ENCODE data around the gene OPTN. TPM values are rescaled to one million over a fixed set of nuclear protein-coding genes. Genes with fewer than 3 reads are reported as not detected.
A peak's percentile ranks its signal among the peaks of the same experiment; 100 is the strongest.

Gene OPTN
- total and polyA plus RNA-seq, 11 donors: 88.2 to 191 (median 128) TPM

DNA sequence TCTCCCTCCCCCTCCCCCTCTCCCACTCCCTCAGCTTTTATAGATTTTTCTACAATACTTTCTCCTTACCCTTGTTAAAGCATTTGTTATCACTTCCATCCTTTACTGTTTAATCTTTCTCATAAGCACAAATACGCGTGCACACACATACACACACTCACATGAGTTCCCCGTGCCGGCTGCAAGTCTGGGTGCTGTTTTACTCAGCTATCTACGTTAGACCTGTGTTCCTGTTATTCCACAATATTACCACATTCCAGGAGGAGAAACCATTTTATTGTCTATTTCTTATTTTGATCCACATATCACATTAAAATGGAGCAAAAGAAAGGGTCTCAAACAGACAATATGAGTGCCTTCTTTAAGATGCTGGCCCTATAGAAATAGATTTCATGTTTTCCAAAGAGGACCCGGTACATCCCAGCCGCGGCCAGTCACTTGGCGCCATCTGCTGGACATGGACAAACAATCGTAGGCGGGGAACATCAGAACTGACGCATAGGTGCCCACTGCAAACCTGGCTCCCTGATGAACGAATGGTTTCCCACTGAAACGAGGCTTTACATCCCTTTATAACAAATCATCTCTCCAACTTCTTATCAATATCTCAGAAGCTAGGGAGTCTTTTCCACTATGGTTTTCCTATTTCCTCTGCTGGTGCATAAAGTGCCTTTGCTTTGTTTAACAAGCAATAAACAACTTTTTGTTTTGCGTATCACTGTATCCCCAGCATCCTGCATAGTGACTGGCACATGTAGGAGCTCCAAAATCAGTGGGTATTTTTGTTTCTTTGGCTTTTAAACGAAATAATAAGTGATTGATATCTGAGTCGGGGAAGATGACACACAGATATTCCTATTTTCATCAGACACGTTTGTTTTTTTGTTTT is 25.2 kb upstream of the OPTN start:
- peak; percentile 66 to 90 (median 80) for TF ChIP-seq CTCF (IDR thresholded peaks at IDR 0.05)
- no peak for TF ChIP-seq POLR2A (IDR thresholded peaks at IDR 0.05)
- H3K27me3 ChIP-seq: peaks cover 0 to 15% (median 3%) of the 10 kb centered on the region in 9 donors
- DNase-seq: peak; percentile 55 to 72 (median 60)
- peaks cover 0 to 20% (median 12%) of the 10 kb centered on the region in 12 donors for H3K9me3 ChIP-seq
- ATAC-seq: peak in 3 of 4 donors; percentile 72 to 82 (median 80)
- H3K4me3 ChIP-seq: no peak overlapping the region
- no peaks in the 10 kb centered on the region for H3K36me3 ChIP-seq
- WGBS, 4 donors: 24 to 30% (median 27%) methylated on average over 18 of the region's 18 CpGs
- H3K4me1 ChIP-seq: no peaks in the 10 kb centered on the region
- intact Hi-C loops (cut with DNase I): loop anchor here (5.0 to 10.0 kb wide), 11 partner anchors 170 to 813 kb away; no protein-coding TSS in a partner anchor
- H3K27ac ChIP-seq: no peak overlapping the region

DNA sequence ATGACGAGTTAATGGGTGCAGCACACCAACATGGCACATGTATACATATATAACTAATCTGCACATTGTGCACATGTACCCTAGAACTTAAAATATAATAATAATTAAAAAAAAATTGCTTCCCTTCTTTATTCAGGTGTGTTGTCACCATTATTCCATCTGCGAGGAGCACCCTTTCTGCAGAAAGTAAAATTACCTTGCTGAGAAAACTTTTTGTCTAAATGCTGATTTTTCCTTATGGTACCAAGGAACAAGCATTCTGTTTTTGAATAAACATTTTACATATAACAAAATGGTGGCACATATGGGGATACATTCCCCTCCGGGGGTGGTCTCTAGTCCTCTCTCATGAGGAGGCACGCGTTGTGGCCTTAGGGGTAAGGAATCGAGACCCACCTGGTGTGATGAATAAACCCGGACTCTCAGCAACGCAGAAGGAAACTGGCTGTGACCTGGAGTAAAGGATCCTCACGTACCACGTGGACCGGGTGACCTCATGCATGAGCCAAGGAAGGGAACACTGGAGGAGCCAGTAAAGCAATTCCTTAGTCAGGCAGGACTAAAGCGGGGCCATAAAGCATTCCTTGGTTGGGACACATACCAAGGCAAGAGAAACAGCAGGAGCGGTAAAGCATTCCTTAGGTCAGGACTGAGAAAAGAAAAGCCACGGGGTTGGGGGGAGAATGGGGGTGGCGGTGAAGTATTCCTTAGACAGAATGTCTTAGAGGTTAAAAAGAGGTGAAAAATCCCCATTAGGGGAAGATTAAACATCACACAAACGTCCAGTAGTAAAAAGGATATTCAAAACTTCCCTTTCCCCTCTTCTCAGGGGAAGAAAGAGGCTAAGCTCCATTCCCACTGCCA is 20.8 kb upstream of the OPTN start:
- H3K4me1 ChIP-seq: no peaks in the 10 kb centered on the region
- no peak for DNase-seq
- no peak for TF ChIP-seq POLR2A (IDR thresholded peaks at IDR 0.05)
- no peak for TF ChIP-seq CTCF (IDR thresholded peaks at IDR 0.05)
- peaks cover 0 to 13% (median 3%) of the 10 kb centered on the region in 9 donors for H3K27me3 ChIP-seq
- H3K27ac ChIP-seq: no peak overlapping the region
- H3K36me3 ChIP-seq: no peaks in the 10 kb centered on the region
- 83 to 89% (median 85%) methylated on average over 16 of the region's 16 CpGs for WGBS, 4 donors
- peaks cover 0 to 53% (median 33%) of the 10 kb centered on the region in 12 donors for H3K9me3 ChIP-seq
- ATAC-seq: no peak
- intact Hi-C loops (cut with DNase I): loop anchor here (5.0 to 10.0 kb wide), 7 partner anchors 174 to 814 kb away; no protein-coding TSS in a partner anchor
- no peak overlapping the region for H3K4me3 ChIP-seq

GRCh38 chr10:13079776-13080050 is 20.2 kb upstream of the OPTN start:
- H3K9me3 ChIP-seq: peaks cover 0 to 59% (median 36%) of the 10 kb centered on the region in 12 donors
- WGBS, 4 donors: 23 to 31% (median 28%) methylated on average over 2 of the region's 2 CpGs

More at GRCh38 chr10:13079776-13080050, 20.2 kb upstream of the OPTN start:
- intact Hi-C loops (cut with DNase I): loop anchor here (5.0 to 10.0 kb wide), 7 partner anchors 175 to 815 kb away; no protein-coding TSS in a partner anchor
- no peak for DNase-seq
- Histone ChIP-seq H3K4me3 (no peak overlapping the region), H3K27ac (no peak overlapping the region), H3K4me1 (no peaks in the 10 kb centered on the region), H3K36me3 (no peaks in the 10 kb centered on the region), H3K27me3 (peaks cover 0 to 13% (median 3%) of the 10 kb centered on the region in 9 donors)
- TF ChIP-seq CTCF (IDR thresholded peaks at IDR 0.05): no peak
- TF ChIP-seq POLR2A (IDR thresholded peaks at IDR 0.05): no peak
- no peak for ATAC-seq
